GM19023 (cell line): Measurements from ENCODE around the gene FOXA2.

ENCODE experiments used
- ATAC-seq: cut with Tn5 transposase; IDR thresholded peaks from one replicate; pipeline ENCODE4 v1.9.1; 2021; ENCODE audit warnings: mild to moderate bottlenecking, moderate library complexity; ENCODE audit not compliant: unreplicated experiment

FOXA2 gene

GRCh38 chr20:22542427-22542826 lies 41.9 kb downstream of the FOXA2 start:
- ATAC-seq: no peak

- ATAC-seq: no peak
Observed at GRCh38 chr20:22540832-22541231, 43.5 kb downstream of the FOXA2 start.

GRCh38 chr20:22536956-22537756 lies 47.2 kb downstream of the FOXA2 start:
- no peak for ATAC-seq

DNA sequence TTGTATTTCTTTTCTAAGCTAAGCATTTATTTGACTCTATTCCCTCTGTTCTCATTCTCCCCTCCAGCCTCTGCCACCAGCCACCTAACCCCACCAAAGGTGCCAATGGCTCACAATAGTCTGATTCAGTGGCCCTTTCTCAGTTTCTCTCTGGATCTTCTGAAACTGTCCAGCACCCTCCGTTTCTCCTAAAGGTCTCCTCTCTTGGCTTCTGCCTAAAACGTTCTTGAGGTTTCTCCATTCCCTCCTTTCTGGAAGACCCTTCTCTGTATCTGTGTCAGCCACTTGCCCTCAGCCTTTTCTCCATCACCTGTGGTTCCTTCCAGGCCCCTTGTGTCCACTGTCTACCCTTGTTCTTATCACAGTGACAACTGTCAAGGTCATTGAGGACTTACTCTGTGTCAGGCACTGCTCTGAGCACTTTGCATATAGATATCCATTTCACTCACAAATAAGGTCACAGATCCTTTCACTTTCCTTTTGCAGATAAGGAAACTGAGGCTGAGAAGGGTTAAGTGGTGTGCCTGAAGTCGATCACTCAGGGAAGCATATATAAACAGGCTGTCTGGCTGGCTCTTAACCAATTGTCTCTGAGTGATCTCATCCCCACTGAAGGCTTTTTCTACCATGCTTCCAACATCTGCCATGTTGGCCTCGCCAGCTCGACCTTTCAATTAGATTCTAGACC lies 48.1 kb downstream of the FOXA2 start:
- no peak for ATAC-seq

DNA sequence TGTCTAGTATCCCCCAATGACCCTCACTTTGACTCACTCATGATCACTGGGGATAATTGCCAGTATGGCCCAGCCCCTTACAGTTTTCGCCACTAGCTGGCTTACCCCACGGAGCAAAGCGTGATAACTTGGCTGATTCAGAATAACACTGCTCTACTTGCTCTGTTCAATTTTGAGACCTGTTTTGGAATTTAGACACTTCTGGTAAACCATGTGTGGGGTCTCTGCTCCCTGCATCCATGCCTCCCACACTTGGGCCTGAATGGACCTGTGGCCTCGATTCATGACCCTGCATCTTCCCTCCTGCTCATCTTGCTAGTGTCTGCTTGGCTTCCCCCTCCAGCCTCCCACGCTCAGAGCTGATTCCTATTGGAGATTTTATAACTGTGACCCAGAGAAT lies 48.9 kb downstream of the FOXA2 start:
- no peak for ATAC-seq

DNA sequence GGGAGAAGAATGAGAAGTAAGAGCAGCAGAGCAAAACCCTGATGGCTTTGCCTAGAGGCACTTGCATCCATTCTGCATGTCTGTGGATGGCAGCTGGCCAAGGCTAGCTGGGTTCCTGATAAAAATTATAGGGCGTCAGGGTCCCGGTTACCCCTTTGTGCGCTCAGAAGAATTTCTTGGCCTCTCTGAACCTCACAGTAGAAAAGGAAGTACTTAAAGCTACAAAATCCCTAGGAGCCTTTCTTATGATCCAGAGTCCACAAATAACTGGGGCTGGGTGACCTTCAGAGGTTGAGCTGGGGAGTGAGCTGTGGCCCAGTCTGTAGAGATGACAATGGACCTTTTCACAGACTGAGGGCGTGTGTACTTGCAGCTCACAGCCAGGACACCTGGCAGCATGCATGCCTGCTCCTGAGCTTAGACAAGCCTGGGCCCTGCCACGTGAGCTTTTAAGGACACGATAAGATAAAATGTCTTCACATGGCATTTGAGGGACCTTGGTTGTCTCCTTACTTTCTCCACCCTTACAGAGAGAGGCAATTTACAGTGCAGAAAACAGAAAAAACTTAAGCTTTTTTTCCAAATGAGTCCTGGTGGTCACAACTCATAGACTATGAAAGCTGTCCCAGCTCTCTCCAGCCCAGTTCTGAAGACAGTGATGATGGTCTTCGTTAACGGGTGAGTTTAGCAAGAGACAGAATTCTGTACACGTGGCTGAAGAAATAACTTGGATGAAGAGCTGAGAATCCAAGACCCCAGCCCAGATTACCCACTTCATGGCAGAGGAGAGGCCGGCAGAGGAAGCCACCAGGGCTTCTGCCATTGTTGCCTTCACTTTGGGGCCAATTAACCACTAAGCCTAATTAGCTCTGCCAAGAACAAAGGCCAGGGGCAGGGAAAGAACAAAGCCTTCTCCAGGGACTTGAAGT lies 50.3 kb downstream of the FOXA2 start:
- ATAC-seq: no peak

GRCh38 chr20:22532598-22532997 lies 51.8 kb downstream of the FOXA2 start:
- ATAC-seq: no peak

DNA sequence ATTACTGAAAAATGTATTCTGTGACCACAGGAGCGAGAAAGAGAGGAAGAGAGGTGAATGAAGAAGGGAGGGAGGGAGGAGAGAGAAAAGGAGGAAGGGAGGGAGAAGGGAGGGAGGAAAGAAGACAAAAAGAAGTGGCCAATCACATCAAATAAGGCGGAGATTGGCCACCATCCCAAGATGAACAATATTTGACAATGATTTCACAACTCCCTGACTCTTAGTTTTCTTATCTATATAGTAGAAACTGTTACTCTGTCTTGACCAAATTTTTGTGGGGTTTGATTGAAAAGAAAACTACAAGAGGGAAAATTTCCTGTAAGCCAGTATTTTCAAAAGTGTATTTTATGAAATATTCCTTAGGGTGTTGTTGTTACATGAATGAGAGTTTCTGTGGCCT lies 52.6 kb downstream of the FOXA2 start:
- no peak for ATAC-seq

- ATAC-seq: no peak
Observed at GRCh38 chr20:22531056-22531615, 53.2 kb downstream of the FOXA2 start.
